HFF-Myc (cell line): ENCODE data around the gene SPTLC3.

ENCODE experiments used
- DNase-seq: peaks from one replicate; pipeline ENCODE4 v3.0.0-alpha.2; 2011; ENCODE audit warnings: low read depth; ENCODE audit errors: extremely low read depth
- H3K4me3 ChIP-seq: replicated peaks from 2 replicates; pipeline ENCODE4 v1.5.1; 2011; ENCODE audit warnings: low read depth, mild to moderate bottlenecking, control low read depth, low read length
- TF ChIP-seq, protein P1 (sequence below): IDR thresholded peaks from 2 replicates; pipeline ENCODE4 v1.5.1; 2012; ENCODE audit warnings: mild to moderate bottlenecking, low read depth, low read length, control low read depth; ENCODE audit errors: missing control alignments

Gene SPTLC3

DNA sequence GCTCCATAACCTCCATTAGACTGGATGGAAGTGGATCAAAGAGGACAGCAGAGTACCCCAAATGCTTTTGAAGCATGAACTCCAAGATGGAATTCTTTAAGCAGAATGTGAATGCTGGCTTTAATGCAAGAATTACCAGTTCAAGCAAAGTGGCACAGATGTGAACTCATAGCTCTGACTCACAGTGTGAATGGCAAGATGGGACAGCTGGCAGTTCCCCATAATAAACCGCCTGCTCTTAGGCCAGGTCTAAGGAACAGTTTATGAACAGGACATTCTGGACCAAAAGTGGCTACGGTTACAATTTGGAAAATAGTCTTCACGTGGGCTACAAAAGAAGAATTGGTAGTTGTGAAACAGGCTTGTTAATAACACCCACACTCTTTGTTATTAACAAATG lies 76.5 kb downstream of the SPTLC3 start:
- no peak overlapping the region for H3K4me3 ChIP-seq
- TF ChIP-seq, protein P1, sequence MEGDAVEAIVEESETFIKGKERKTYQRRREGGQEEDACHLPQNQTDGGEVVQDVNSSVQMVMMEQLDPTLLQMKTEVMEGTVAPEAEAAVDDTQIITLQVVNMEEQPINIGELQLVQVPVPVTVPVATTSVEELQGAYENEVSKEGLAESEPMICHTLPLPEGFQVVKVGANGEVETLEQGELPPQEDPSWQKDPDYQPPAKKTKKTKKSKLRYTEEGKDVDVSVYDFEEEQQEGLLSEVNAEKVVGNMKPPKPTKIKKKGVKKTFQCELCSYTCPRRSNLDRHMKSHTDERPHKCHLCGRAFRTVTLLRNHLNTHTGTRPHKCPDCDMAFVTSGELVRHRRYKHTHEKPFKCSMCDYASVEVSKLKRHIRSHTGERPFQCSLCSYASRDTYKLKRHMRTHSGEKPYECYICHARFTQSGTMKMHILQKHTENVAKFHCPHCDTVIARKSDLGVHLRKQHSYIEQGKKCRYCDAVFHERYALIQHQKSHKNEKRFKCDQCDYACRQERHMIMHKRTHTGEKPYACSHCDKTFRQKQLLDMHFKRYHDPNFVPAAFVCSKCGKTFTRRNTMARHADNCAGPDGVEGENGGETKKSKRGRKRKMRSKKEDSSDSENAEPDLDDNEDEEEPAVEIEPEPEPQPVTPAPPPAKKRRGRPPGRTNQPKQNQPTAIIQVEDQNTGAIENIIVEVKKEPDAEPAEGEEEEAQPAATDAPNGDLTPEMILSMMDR, result no peak
- no peak for DNase-seq

DNA sequence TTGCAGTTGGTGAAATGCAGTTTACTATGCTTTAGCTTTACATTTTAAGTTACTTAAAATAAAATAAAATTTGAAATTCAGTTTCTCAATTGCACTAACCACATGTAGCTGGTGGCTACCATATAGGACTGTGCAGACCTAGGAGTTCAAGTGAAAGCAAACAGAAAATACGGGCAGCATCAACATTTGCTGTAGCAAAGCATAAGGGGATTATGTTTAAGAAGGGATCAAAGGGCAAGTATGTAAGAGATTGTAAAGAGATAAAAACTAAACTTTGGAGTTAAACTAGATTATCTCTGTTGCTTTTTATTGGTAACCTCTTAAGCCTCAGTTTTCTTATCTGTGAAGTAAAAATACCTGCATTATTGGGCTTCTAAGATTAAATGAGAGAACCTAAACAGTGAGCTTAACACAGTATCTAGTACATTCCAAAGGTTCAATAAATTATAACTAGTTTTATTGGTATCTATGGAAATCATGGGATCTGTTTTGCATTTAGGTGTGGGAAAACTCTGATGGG lies 81.2 kb downstream of the SPTLC3 start:
- H3K4me3 ChIP-seq, result no peak overlapping the region
- TF ChIP-seq, protein P1, result no peak
- no peak for DNase-seq

DNA sequence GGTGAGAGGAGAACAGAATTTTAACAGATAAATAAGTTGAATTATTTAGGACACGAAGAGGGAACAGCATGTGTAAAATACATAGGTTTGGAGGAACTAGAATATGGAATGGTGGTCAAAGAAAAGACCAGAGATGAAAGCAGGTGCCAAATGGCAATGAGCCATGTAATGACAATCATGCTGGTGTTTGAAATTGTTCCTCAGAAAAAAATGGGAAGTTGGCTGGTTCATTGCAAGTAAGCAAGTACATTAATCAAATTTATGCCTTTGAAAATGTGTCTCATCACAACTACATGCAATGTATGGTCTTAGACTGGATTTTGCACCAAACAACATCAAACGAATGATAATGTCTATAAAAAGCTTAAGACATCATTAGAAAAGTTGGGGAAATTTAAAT lies 83.3 kb downstream of the SPTLC3 start:
- no peak overlapping the region for H3K4me3 ChIP-seq
- TF ChIP-seq, protein P1, result no peak
- no peak for DNase-seq

DNA sequence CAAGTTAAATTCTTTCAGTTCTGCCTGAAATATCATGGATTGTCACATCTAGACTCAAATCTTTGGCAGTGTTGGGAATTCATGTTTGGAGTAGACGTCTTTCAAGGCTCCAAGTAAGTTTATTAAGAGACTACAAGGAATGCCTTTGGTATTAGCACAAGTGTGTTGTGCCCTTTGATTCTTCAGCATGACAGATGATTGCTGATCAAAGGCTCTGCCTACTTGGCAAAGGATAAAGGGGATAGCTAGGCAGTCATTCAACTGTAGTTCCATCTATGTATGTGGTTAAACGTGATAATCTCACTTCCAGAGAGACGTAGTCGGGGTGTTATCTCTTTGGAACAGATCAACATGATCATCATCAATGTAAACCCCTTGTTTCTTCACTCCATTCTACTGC lies 86.2 kb downstream of the SPTLC3 start:
- H3K4me3 ChIP-seq, result no peak overlapping the region
- TF ChIP-seq, protein P1, result no peak
- no peak for DNase-seq

DNA sequence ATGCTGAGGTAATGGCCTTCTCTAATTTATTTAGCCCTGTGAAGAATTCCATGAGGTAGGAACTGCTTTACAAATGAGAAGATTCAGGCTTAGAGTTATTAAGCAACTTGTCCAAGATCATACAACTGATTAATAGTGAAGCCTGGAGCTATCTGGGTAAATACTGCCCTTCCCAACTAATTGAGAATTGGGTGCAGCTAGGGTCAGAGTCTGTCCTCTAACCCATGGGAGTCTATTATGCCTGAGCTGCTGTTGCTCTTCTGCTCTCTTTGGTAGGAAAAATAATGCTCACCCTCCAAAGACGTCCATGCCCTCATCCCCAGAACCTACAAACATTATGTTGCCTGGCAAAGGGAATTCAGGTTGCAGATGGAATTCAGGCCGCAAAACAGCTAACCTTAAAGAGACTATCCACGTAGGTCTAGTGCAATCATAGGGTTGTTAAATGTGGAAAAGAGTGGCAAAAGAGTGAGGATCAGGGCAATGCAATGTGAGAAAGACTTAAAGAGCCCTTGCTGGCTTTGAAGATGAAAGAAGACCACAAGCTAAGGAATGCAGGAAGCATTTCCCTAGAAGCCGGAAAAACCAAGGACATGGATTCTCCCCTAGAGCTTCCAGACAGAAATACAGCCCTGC lies 90.1 kb downstream of the SPTLC3 start:
- DNase-seq, result no peak
- TF ChIP-seq, protein P1, result no peak
- H3K4me3 ChIP-seq, result no peak overlapping the region

DNA sequence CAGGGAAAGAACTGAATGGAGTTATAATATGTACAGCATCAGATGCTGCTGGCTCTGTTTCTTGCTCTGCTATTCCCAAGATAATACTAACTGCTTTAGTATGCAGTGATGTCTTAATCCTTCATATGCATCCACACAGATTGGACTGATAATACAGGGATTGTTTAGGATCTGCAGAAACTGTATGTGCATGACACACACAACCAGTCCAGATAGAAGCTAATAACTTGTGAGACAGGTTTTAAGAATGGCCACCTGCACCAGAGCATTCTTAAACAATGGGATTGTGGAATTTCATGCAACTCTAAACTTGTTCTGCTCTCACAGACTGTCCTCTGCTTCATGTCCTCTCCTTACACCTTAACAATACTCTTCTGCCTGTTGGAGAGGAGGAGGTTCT lies 90.9 kb downstream of the SPTLC3 start:
- no peak for DNase-seq
- TF ChIP-seq, protein P1, result no peak
- no peak overlapping the region for H3K4me3 ChIP-seq

DNA sequence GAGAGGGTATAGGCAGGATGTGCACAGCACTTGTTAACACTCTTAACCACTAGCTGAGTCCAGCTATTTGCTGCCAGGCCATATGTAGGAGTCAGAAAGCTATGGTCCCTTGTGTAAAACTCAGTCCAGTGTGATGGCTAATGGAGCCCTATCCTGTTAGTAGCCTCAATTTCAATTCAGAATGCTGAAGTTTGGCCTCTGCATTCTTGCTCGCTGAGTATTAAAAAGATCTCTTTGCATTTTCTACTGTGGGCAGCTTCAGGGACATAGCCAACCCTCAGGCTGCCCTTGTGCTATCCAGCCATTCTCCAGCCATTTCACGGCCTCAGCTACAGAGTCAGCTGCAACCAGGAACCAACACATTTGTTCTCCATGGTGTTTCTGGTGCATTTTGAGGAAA lies 92.5 kb downstream of the SPTLC3 start:
- TF ChIP-seq, protein P1, result no peak
- DNase-seq, result no peak

More for the DNA sequence above, 92.5 kb downstream of the SPTLC3 start:
- no peak overlapping the region for H3K4me3 ChIP-seq
